Glutamatergic neuron (in vitro differentiated cells): ENCODE results near the gene SLC50A1. TPM values are rescaled to one million over a fixed set of nuclear protein-coding genes. Genes with fewer than 3 reads are reported as not detected.

Source experiments
- DNase-seq: peaks from one replicate; pipeline ENCODE4 v3.0.0; 2022
- H3K27ac Mint-ChIP-seq: one replicate; pipeline ENCODE4 v1.8.0; 2020; ENCODE audit warnings: mild to moderate bottlenecking, mixed read lengths, inconsistent platforms; ENCODE audit not compliant: unreplicated experiment
- H3K27me3 Mint-ChIP-seq: one replicate; pipeline ENCODE4 v1.8.0; 2020; ENCODE audit warnings: mild to moderate bottlenecking, moderate library complexity, mixed read lengths, inconsistent platforms; ENCODE audit not compliant: unreplicated experiment
- H3K36me3 Mint-ChIP-seq: one replicate; pipeline ENCODE4 v1.8.0; 2020; ENCODE audit warnings: mild to moderate bottlenecking, mixed read lengths, inconsistent platforms; ENCODE audit not compliant: unreplicated experiment
- H3K4me1 Mint-ChIP-seq: one replicate; pipeline ENCODE4 v1.8.0; 2020; ENCODE audit warnings: mild to moderate bottlenecking, low read depth, mixed read lengths, inconsistent platforms; ENCODE audit not compliant: unreplicated experiment
- H3K4me3 Mint-ChIP-seq: one replicate; pipeline ENCODE4 v1.8.0; 2020; ENCODE audit warnings: mild to moderate bottlenecking, mixed read lengths, inconsistent platforms; ENCODE audit not compliant: unreplicated experiment
- H3K9me3 Mint-ChIP-seq: one replicate; pipeline ENCODE4 v1.8.0; 2020; ENCODE audit warnings: mild to moderate bottlenecking, moderate library complexity, mixed read lengths, inconsistent platforms; ENCODE audit not compliant: unreplicated experiment
- CTCF ChIP-seq: fragments of 200-600 bp; sonication (generic); IDR thresholded peaks from one replicate; pipeline ENCODE4 v1.5.0; 2021; ENCODE audit not compliant: partially characterized antibody, unreplicated experiment
- total RNA-seq: library from RNA; stranded (reverse); fragmentation: NEBNext Ultra II Directional; extraction: Animal tissue kit (Norgen Biotek cat#: 25700); gene quantifications from one replicate; pipeline ENCODE4 v1.2.1, GENCODE V29; 2021; ENCODE audit not compliant: unreplicated experiment

The SLC50A1 gene
- total RNA-seq, 1 donor from 2014 or later, result 8.6 TPM

- Mint-ChIP-seq H3K27ac (no peak overlapping the region), H3K27me3 (no peaks in the 10 kb centered on the region), H3K36me3 (no peaks in the 10 kb centered on the region), H3K9me3 (no peaks in the 10 kb centered on the region), H3K4me3 (no peak overlapping the region), H3K4me1 (no peaks in the 10 kb centered on the region)
- no peak for TF ChIP-seq CTCF
- DNase-seq, result no peak
Measured at GRCh38 chr1:155103325-155103724, 32.3 kb upstream of the SLC50A1 start.

GRCh38 chr1:155104605-155105534 is 30.8 kb upstream of the SLC50A1 start:
- Mint-ChIP-seq H3K9me3 (no peaks in the 10 kb centered on the region), H3K36me3 (no peaks in the 10 kb centered on the region), H3K27me3 (no peaks in the 10 kb centered on the region), H3K27ac (no peak overlapping the region), H3K4me3 (no peak overlapping the region), H3K4me1 (no peaks in the 10 kb centered on the region)
- no peak for DNase-seq
- no peak for TF ChIP-seq CTCF

GRCh38 chr1:155105604-155106011 is 30.0 kb upstream of the SLC50A1 start:
- no peak for DNase-seq
- Mint-ChIP-seq H3K36me3 (no peaks in the 10 kb centered on the region), H3K27me3 (peaks cover 2% of the 10 kb centered on the region), H3K4me3 (peak overlapping the region; percentile 9), H3K4me1 (no peaks in the 10 kb centered on the region), H3K9me3 (no peaks in the 10 kb centered on the region), H3K27ac (no peak overlapping the region)
- TF ChIP-seq CTCF, result no peak

- Mint-ChIP-seq H3K27me3 (peaks cover 4% of the 10 kb centered on the region), H3K9me3 (no peaks in the 10 kb centered on the region), H3K36me3 (no peaks in the 10 kb centered on the region), H3K4me3 (no peak overlapping the region), H3K27ac (no peak overlapping the region), H3K4me1 (no peaks in the 10 kb centered on the region)
- DNase-seq, result no peak
- no peak for TF ChIP-seq CTCF
Measured at GRCh38 chr1:155106862-155107261, 28.8 kb upstream of the SLC50A1 start.
